GM12892 (cell line): ENCODE data around the gene SPRR3.
"Not testable (repeated sequence)": the region's sequence is repeated elsewhere in the genome, so short reads cannot be mapped to it uniquely, and the experiment has no call there.

Experiments used
- DNase-seq: peaks from one replicate; pipeline ENCODE4 v3.0.0; 2011; ENCODE audit not compliant: insufficient read length
- FAIRE-seq: peaks from 2 replicates; lab custom pipeline; 2011; peaks lifted over from hg19 to GRCh38; lab: Jason Lieb, UNC
- POLR2A ChIP-seq: IDR thresholded peaks from 2 replicates; pipeline ENCODE4 v1.6.1; 2011; ENCODE audit warnings: low read depth, low read length, control low read depth
- POLR2AphosphoS5 ChIP-seq: IDR thresholded peaks from 2 replicates; pipeline ENCODE4 v1.6.1; 2011; ENCODE audit warnings: low read depth, low read length, control low read depth
- TAF1 ChIP-seq: IDR thresholded peaks from 2 replicates; pipeline ENCODE4 v1.6.1; 2011; ENCODE audit warnings: low read depth, mild to moderate bottlenecking, control low read depth, low read length, borderline replicate concordance

SPRR3 gene

GRCh38 chr1:152995842-152996241, 5.7 kb upstream of the SPRR3 start:
- no peak for TF ChIP-seq TAF1
- TF ChIP-seq POLR2A, result no peak
- TF ChIP-seq POLR2AphosphoS5, result no peak
- FAIRE-seq (no peak), DNase-seq (no peak)

DNA sequence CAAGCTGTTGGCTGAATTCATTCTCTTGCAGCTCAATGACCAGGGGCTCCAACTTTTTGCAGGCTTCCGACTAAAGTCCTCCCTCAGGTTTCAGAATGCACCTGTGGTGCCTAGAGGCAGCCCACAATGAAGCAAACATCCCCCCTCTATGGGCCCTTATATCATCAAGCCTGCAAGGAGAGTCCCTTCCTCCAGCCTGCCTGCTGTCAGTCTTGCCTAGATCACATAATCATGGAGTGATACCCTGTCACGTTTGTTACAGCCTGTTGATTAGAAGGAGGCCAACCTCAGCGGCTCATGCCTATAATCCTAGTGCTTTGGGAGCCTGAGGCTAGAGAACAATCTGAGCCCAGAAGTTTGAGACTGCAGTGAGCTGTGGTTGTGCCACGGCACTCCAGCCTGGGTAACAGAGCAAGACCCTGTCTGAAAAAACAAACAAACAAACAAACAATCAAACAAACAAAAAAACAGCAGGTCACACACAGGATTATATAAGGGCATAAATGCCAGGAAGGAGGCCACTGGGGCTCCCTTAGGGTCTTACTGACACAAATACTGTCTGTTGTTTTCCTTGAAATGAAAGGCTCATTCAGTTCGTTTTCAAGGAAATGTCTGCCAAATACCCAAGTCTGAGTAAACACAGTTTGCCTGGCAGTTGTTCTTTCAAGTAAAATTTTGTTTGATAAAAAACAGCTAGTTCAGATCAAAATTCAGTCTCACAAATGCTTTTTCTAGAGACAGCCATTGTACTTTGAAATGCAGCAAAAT, 4.7 kb upstream of the SPRR3 start:
- no peak for DNase-seq
- FAIRE-seq, result no peak
- TF ChIP-seq TAF1 (no peak), POLR2AphosphoS5 (no peak), POLR2A (no peak)

GRCh38 chr1:152997901-152998300, 3.6 kb upstream of the SPRR3 start:
- FAIRE-seq (no peak), DNase-seq (no peak)
- TF ChIP-seq POLR2AphosphoS5 (no peak), TAF1 (no peak), POLR2A (no peak)

GRCh38 chr1:152998476-152998875, 3.1 kb upstream of the SPRR3 start:
- no peak for FAIRE-seq
- DNase-seq, result no peak
- TF ChIP-seq TAF1, result no peak
- TF ChIP-seq POLR2AphosphoS5, result no peak
- no peak for TF ChIP-seq POLR2A

DNA sequence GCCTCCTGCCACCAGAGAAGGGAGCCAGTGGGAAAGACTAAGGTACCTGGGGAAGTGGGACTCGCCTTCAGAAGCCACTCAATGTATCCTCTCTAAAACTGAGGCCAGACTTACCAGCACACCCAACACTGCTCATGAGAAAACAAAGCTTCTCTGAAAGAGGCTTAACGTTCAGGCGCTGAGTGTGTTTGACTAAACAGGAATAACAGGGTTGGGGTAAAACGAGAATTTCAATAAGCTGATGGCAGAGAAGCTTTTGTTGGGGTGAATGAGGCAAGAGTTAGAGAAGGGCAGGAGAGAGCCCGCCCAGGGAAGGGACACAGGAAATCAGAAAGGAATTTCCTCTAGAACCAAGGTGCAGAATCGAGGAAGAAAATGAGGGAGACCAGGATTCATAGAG, 1.7 kb upstream of the SPRR3 start:
- DNase-seq, result no peak
- FAIRE-seq, result no peak
- TF ChIP-seq POLR2A (no peak), TAF1 (no peak), POLR2AphosphoS5 (no peak)

DNA sequence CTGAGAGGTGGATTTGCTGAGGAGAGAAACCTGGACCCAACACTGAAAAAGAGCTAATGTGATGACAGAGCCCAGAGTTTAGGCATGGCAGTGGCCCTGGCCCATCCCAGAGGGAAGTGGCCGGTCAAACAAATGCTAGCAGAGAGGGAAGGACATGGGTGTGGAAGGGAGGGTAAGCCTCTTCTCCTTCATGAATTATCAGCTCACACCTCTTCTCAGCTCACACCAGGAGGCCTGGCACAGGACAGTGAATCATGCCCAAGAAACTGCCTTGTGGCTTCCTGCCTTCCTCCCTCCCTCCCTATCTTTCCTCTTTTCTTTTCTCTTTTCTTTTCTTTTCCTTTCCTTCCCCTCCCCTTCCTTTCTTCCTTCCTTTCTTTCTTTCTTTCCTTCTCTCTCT, 1.3 kb upstream of the SPRR3 start:
- FAIRE-seq (no peak), DNase-seq (no peak)
- no peak for TF ChIP-seq POLR2A
- no peak for TF ChIP-seq TAF1
- no peak for TF ChIP-seq POLR2AphosphoS5

DNA sequence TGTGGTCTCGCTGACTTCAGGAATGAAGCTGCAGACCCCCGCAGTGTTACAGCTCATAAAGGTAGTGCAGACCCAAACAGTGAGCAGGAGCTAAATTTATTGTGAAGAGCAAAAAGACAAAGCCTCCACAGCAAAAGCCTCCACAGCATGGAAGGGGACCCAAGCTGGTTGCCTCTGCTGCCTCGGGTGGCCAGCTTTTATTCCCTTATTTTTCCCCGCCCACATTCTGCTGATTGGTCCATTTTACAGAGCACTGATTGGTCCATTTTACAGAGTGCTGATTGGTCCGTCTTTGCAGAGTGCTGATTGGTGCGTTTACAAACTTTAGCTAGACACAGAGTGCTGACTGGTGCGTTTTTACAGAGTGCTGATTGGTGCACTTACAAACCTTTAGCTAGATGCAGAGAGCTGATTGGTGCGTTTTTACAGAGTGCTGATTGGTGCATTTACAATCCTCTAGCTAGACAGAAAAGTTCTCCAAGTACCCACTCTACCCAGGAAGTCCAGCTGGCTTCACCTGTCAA, 9.7 kb downstream of the SPRR3 start:
- not testable (repeated sequence) for FAIRE-seq, DNase-seq

GRCh38 chr1:153021829-153022228, 20.3 kb downstream of the SPRR3 start:
- FAIRE-seq, DNase-seq: not testable (repeated sequence)

DNA sequence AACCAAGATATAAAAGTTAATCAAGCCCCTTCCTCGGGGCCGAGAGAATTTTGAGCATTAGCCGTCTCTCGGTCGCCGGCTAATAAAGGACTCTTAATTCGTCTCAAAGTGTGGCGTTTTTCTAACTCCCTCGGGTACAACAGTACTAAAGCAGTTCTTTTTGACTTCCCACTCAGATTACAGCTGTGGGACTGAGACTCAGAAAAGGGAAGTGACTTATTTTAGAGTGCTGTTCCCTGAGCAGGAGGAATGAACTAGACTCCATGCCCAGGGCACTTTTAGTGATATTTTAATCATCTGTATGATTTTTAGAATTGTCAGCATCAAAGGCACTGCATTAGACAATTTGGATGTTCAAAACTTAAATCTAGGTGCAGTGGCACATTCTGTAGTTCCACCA, 20.8 kb downstream of the SPRR3 start:
- DNase-seq, FAIRE-seq: not testable (repeated sequence)

DNA sequence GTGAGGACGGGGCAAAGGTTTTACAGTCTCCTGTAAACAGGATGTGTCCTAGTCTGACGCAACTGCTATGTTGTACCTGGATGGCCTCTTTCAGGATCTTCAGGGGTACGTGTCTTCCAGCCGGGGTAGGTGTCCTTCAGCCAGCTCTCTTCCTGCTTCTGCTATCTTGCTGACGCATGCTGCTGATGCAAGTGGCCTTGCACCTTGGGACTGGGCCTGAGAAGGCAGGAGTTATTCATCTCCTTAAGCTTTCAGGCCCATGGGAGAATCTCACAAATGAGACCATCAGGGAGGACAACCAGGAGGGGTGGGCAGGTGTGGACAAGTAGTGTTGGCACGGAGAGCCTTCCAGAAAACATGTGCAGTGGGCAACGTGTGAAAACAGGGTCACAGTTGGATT, 21.6 kb downstream of the SPRR3 start:
- DNase-seq (no peak), FAIRE-seq (no peak)
- TF ChIP-seq POLR2A (no peak), TAF1 (no peak), POLR2AphosphoS5 (no peak)

GRCh38 chr1:153024413-153024812, 22.9 kb downstream of the SPRR3 start:
- no peak for DNase-seq
- no peak for FAIRE-seq
- no peak for TF ChIP-seq TAF1
- no peak for TF ChIP-seq POLR2AphosphoS5
- no peak for TF ChIP-seq POLR2A

GRCh38 chr1:153025797-153026196, 24.2 kb downstream of the SPRR3 start:
- no peak for TF ChIP-seq POLR2A
- no peak for TF ChIP-seq POLR2AphosphoS5
- TF ChIP-seq TAF1, result no peak
- FAIRE-seq (no peak), DNase-seq (no peak)

- DNase-seq (no peak), FAIRE-seq (no peak)
- TF ChIP-seq POLR2AphosphoS5, result no peak
- TF ChIP-seq POLR2A, result no peak
- TF ChIP-seq TAF1, result no peak
Observed at GRCh38 chr1:153028766-153029165, 27.2 kb downstream of the SPRR3 start.
